A549 (cell line): ENCODE results near the gene HSPG2. TPM values are rescaled to one million over a fixed set of nuclear protein-coding genes. Genes with fewer than 3 reads are reported as not detected.

ENCODE experiments used
- ATAC-seq, 2 experiments: fragments of 200-7000 bp in 1 of 2; fragments of >200 bp in 1 of 2; cut with Nextera tagmentation in 1 of 2; cut with Tn5 transposase in 1 of 2; 3 replicates each; pipeline versions ENCODE4 v1.8.0 to v1.9.1; 2018 to 2020; ENCODE audit warnings: mild to moderate bottlenecking in 1 of 2, moderate library complexity in 1 of 2
- CTCF ChIA-PET: fragments of 300-600 bp; sonication (Branson Sonifier 250); formaldehyde crosslinking; extraction: SDS; loops from one replicate; lab custom pipeline; 2021; ENCODE audit warnings: antibody characterized with exemption, inconsistent platforms; lab: Yijun Ruan, JAX
- POLR2A ChIA-PET: fragments of 350-600 bp; formaldehyde crosslinking; extraction: SDS; loops from one replicate; lab custom pipeline; 2021; ENCODE audit warnings: antibody characterized with exemption, inconsistent platforms; lab: Yijun Ruan, JAX
- DNase-seq, 2 experiments: peaks; one replicate each; pipeline versions ENCODE4 v3.0.0 to v3.0.0-alpha.2; 2011 to 2016; ENCODE audit warnings: low read depth in 1 of 2, low spot score in 1 of 2
- FAIRE-seq: peaks from 2 replicates; lab custom pipeline; 2011; peaks lifted over from hg19 to GRCh38; lab: Jason Lieb, UNC
- H3K27ac ChIP-seq, 2 experiments: fragments of >200 bp; sonication (Bioruptor Twin); formaldehyde crosslinking; 3 replicates each; pipeline ENCODE4 v1.5.1; 2016 to 2017
- H3K4me1 ChIP-seq: fragments of >200 bp; sonication (Bioruptor Twin); formaldehyde crosslinking; 3 replicates; pipeline ENCODE4 v1.6.1; 2016
- H3K4me2 ChIP-seq: fragments of >200 bp; sonication (Bioruptor Twin); formaldehyde crosslinking; 3 replicates; pipeline ENCODE4 v1.6.1; 2016
- H3K4me3 ChIP-seq: fragments of >200 bp; sonication (Bioruptor Twin); formaldehyde crosslinking; 3 replicates; pipeline ENCODE4 v1.5.1; 2016
- H3K9me3 ChIP-seq: fragments of >200 bp; sonication (Bioruptor Twin); formaldehyde crosslinking; 3 replicates; pipeline ENCODE4 v1.6.1; 2016
- CHD2 ChIP-seq: fragments of 150-350 bp; IDR thresholded peaks from 2 replicates; pipeline ENCODE4 v1.6.1; 2014; ENCODE audit warnings: low read length; ENCODE audit not compliant: partially characterized antibody
- CHD4 ChIP-seq: fragments of 200-600 bp; sonication (generic); IDR thresholded peaks from 2 replicates; pipeline ENCODE4 v1.6.1; 2016; ENCODE audit warnings: antibody characterized with exemption, mild to moderate bottlenecking, borderline replicate concordance
- ESRRA ChIP-seq: fragments of 150-350 bp; IDR thresholded peaks from 2 replicates; pipeline ENCODE4 v1.6.1; 2014; ENCODE audit warnings: mild to moderate bottlenecking, low read length, borderline replicate concordance
- HDAC2 ChIP-seq: fragments of 200-600 bp; sonication (generic); IDR thresholded peaks from 2 replicates; pipeline ENCODE4 v1.6.1; 2016
- HES2 ChIP-seq: fragments of >200 bp; sonication (Bioruptor Twin); formaldehyde crosslinking; IDR thresholded peaks from 2 replicates; pipeline ENCODE4 v1.6.1; 2016
- HOXA7 ChIP-seq: fragments of 250-450 bp; sonication (Bioruptor Pico); IDR thresholded peaks from 2 replicates; pipeline ENCODE4 v1.5.0; 2020; ENCODE audit warnings: mild to moderate bottlenecking, moderate library complexity
- HOXB13 ChIP-seq: fragments of 250-450 bp; sonication (Bioruptor Pico); IDR thresholded peaks from 2 replicates; pipeline ENCODE4 v1.5.0; 2020; ENCODE audit warnings: low read depth, mild to moderate bottlenecking, moderate library complexity
- MAFK ChIP-seq: fragments of 450-650 bp; IDR thresholded peaks from 2 replicates; pipeline ENCODE4 v1.6.1; 2014; ENCODE audit not compliant: partially characterized antibody
- MAX ChIP-seq: IDR thresholded peaks from 2 replicates; pipeline ENCODE4 v1.6.1; 2012
- NPAS2 ChIP-seq: fragments of 250-450 bp; sonication (Bioruptor Pico); IDR thresholded peaks from 2 replicates; pipeline ENCODE4 v1.8.0; 2022; ENCODE audit warnings: mild to moderate bottlenecking, moderate library complexity, borderline replicate concordance
- NR3C1 ChIP-seq: fragments of >200 bp; sonication (Bioruptor Twin); formaldehyde crosslinking; IDR thresholded peaks from 3 replicates; pipeline ENCODE4 v1.6.1; 2017
- POLR2AphosphoS2 ChIP-seq: conservative IDR thresholded peaks from 2 replicates; pipeline ENCODE4 v1.6.1; 2012; ENCODE audit warnings: low read length, improper control_type of control experiment, inconsistent platforms
- RCOR1 ChIP-seq: fragments of 150-350 bp; IDR thresholded peaks from 2 replicates; pipeline ENCODE4 v1.6.1; 2014; ENCODE audit warnings: antibody characterized with exemption, low read length, low read depth
- REST ChIP-seq: fragments of 200-600 bp; sonication (generic); IDR thresholded peaks from 2 replicates; pipeline ENCODE4 v1.6.1; 2016; ENCODE audit warnings: antibody characterized with exemption, mild to moderate bottlenecking, moderate library complexity
- ZC3H11A ChIP-seq: fragments of 450-650 bp; IDR thresholded peaks from 2 replicates; pipeline ENCODE4 v1.6.1; 2014; ENCODE audit warnings: antibody characterized with exemption, mild to moderate bottlenecking
- ZFP36 ChIP-seq: fragments of 450-650 bp; IDR thresholded peaks from 2 replicates; pipeline ENCODE4 v1.6.1; 2014; ENCODE audit warnings: borderline replicate concordance; ENCODE audit not compliant: partially characterized antibody
- ZSCAN20 ChIP-seq: fragments of 250-450 bp; sonication (Bioruptor Pico); IDR thresholded peaks from 2 replicates; pipeline ENCODE4 v1.8.0; 2022; ENCODE audit warnings: mild to moderate bottlenecking, moderate library complexity
- WGBS: methylation state at CpG from one replicate; pipeline ENCODE4 v1.1.6; 2017; ENCODE audit errors: missing lambda C conversion rate; 5-methylcytosine and 5-hydroxymethylcytosine counted together
- polyA plus RNA-seq, 4 experiments: library from polyadenylated mRNA; depleted of rRNA in 3 of 4; stranded (reverse); fragments of >200 nt; fragmentation: RNase III in 1 of 4; extraction: RNeasy Plus Mini Kit Qiagen cat#74134 plus additional on column Dnase treatment in 1 of 4; gene quantifications; 2 replicates in 3 of 4; 3 replicates in 1 of 4; pipeline ENCODE4 v1.2.3, GENCODE V29; 2011 to 2017
- TF ChIP-seq, protein P1 (sequence below): fragments of 450-650 bp; IDR thresholded peaks from 2 replicates; pipeline ENCODE4 v1.6.1; 2014; ENCODE audit warnings: antibody characterized with exemption
- TF ChIP-seq, protein P2 (sequence below): fragments of >200 bp; sonication (Bioruptor Twin); formaldehyde crosslinking; IDR thresholded peaks from 3 replicates; pipeline ENCODE4 v1.5.1; 2016

The HSPG2 gene
- polyA plus RNA-seq, 2 of the 4 experiments (the other 2 are of a cell fraction), result 7.0 to 42.7 TPM

DNA sequence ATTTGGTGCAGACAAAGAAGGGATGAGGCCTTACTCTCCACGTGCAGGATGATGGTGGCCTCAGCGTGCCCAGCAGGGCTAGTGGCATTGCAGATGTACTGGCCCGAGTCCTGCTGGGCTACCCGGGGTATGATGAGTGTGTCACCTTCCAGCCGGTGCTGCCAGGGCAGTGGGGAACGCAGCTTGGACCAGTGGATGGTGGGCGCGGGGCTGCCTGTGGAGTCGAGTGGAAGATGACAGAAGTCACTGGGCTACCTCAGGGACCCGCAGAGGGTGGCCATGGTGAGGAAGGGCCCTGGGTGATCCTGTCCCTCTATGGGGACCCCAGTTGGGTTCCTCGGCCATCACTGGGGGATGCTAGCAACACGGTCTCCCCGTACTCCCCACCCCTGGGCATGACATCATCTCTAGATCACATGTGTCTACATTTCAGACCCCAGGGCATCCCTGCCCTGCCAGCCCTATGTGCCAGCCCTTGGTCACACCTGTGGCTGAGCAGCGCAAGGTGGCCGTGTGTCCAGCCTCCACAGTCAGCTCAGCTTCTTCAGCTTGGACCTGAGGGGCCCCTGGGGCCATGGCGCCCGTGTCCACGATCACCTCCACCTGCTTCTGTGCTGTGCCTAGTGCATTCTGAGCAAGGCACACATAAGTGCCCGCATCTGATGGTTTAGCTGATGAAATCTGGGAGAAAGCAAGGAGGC lies 97.6 kb downstream of the HSPG2 start:
- POLR2A ChIA-PET, result no interaction called here
- Histone ChIP-seq H3K4me3 (no peak overlapping the region), H3K9me3 (peaks cover 11% of the 10 kb centered on the region), H3K4me2 (no peak overlapping the region)
- no peak for TF ChIP-seq ZSCAN20 (CRISPR knock-in tag)
- TF ChIP-seq HDAC2, result no peak
- TF ChIP-seq ZC3H11A, result no peak
- TF ChIP-seq, protein P1, sequence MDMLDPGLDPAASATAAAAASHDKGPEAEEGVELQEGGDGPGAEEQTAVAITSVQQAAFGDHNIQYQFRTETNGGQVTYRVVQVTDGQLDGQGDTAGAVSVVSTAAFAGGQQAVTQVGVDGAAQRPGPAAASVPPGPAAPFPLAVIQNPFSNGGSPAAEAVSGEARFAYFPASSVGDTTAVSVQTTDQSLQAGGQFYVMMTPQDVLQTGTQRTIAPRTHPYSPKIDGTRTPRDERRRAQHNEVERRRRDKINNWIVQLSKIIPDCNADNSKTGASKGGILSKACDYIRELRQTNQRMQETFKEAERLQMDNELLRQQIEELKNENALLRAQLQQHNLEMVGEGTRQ, result no peak
- no peak for TF ChIP-seq POLR2AphosphoS2
- TF ChIP-seq HOXA7, result no peak
- TF ChIP-seq, protein P2, sequence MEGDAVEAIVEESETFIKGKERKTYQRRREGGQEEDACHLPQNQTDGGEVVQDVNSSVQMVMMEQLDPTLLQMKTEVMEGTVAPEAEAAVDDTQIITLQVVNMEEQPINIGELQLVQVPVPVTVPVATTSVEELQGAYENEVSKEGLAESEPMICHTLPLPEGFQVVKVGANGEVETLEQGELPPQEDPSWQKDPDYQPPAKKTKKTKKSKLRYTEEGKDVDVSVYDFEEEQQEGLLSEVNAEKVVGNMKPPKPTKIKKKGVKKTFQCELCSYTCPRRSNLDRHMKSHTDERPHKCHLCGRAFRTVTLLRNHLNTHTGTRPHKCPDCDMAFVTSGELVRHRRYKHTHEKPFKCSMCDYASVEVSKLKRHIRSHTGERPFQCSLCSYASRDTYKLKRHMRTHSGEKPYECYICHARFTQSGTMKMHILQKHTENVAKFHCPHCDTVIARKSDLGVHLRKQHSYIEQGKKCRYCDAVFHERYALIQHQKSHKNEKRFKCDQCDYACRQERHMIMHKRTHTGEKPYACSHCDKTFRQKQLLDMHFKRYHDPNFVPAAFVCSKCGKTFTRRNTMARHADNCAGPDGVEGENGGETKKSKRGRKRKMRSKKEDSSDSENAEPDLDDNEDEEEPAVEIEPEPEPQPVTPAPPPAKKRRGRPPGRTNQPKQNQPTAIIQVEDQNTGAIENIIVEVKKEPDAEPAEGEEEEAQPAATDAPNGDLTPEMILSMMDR, result no peak
- no peak for TF ChIP-seq HOXB13
- no peak for TF ChIP-seq HES2
- TF ChIP-seq RCOR1, result no peak
- TF ChIP-seq REST, result no peak
- no peak for TF ChIP-seq ESRRA
- TF ChIP-seq MAFK, result no peak
- TF ChIP-seq, all 56 proteins: peak for 0
- FAIRE-seq (no peak), ATAC-seq (no peak), DNase-seq (no peak)
- CTCF ChIA-PET, result interaction anchor here (0.6 to 1.6 kb wide), 2 partner anchors 17 to 42 kb away, joined by 3 to 4 read pairs; no protein-coding TSS in a partner anchor
- Histone ChIP-seq H3K4me1 (no peaks in the 10 kb centered on the region), H3K27ac (no peak overlapping the region)
- 92% methylated on average over 15 of the region's 19 CpGs for WGBS

GRCh38 chr1:21838359-21839157 lies 98.6 kb downstream of the HSPG2 start:
- ChIA-PET CTCF (no interaction called here), POLR2A (no interaction called here)
- FAIRE-seq (no peak), DNase-seq (no peak), ATAC-seq (no peak)
- TF ChIP-seq ZFP36, result peak; percentile 22
- TF ChIP-seq HOXB13, result no peak
- TF ChIP-seq CHD2, result no peak
- TF ChIP-seq CHD4, result no peak
- TF ChIP-seq ZC3H11A, result no peak
- no peak for TF ChIP-seq NPAS2 (CRISPR knock-in tag)
- no peak for TF ChIP-seq NR3C1
- no peak for TF ChIP-seq MAX
- H3K4me3 ChIP-seq, result no peak overlapping the region
- H3K27ac ChIP-seq, result no peak overlapping the region
- peaks cover 21% of the 10 kb centered on the region for H3K9me3 ChIP-seq
- 84% methylated on average over 12 of the region's 23 CpGs for WGBS
- H3K4me1 ChIP-seq, result no peaks in the 10 kb centered on the region
- H3K4me2 ChIP-seq, result no peak overlapping the region
